Measurements from ENCODE around the gene COX7A2L.

GRCh38 chr2:42334220-42334619 is 26.8 kb downstream of the COX7A2L start:
- TF ChIP-seq, protein P1, sequence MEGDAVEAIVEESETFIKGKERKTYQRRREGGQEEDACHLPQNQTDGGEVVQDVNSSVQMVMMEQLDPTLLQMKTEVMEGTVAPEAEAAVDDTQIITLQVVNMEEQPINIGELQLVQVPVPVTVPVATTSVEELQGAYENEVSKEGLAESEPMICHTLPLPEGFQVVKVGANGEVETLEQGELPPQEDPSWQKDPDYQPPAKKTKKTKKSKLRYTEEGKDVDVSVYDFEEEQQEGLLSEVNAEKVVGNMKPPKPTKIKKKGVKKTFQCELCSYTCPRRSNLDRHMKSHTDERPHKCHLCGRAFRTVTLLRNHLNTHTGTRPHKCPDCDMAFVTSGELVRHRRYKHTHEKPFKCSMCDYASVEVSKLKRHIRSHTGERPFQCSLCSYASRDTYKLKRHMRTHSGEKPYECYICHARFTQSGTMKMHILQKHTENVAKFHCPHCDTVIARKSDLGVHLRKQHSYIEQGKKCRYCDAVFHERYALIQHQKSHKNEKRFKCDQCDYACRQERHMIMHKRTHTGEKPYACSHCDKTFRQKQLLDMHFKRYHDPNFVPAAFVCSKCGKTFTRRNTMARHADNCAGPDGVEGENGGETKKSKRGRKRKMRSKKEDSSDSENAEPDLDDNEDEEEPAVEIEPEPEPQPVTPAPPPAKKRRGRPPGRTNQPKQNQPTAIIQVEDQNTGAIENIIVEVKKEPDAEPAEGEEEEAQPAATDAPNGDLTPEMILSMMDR (conservative IDR thresholded peaks at IDR 0.05; ENCODE audit: low read depth in 2 of 2), result no peak
- TF ChIP-seq EZH2phosphoT487 (IDR thresholded peaks at IDR 0.05; ENCODE audit: unreplicated experiment) (no peak), POLR2AphosphoS5 (IDR thresholded peaks at IDR 0.05; ENCODE audit: low read depth) (no peak), ZNF114 (CRISPR knock-in tag; IDR thresholded peaks at IDR 0.05) (no peak), JUNB (IDR thresholded peaks at IDR 0.05; ENCODE audit: unreplicated experiment) (no peak), STAT1 (IDR thresholded peaks at IDR 0.05; ENCODE audit: unreplicated experiment) (no peak), REST (IDR thresholded peaks at IDR 0.05; ENCODE audit: unreplicated experiment) (no peak), EZH2 (IDR thresholded peaks at IDR 0.05; ENCODE audit: low read depth, unreplicated experiment) (no peak), ZNF331 (CRISPR knock-in tag; IDR thresholded peaks at IDR 0.05; ENCODE audit: low read depth) (no peak), CREB1 (CRISPR knock-in tag; IDR thresholded peaks at IDR 0.05; ENCODE audit: low read depth) (no peak)
